Psoas muscle (tissue), 8 donors: ENCODE results near the gene ME3. TPM values are rescaled to one million over a fixed set of nuclear protein-coding genes. Genes with fewer than 3 reads are reported as not detected.

Source experiments
- ATAC-seq, 4 donors: fragments of 200-7000 bp; cut with Tn5 transposase; one replicate each; pipeline ENCODE4 v1.9.1; 2020; ENCODE audit warnings: moderate library complexity in 3 of 4, mild to moderate bottlenecking in 2 of 4
- DNase-seq, 2 donors: peaks; one replicate each; pipeline ENCODE4 v3.0.0-alpha.2; 2020
- H3K27ac ChIP-seq: fragments of 200-600 bp; one replicate; pipeline ENCODE4 v1.8.0; 2022
- H3K27me3 ChIP-seq, 3 donors: fragments of 200-600 bp in 1 of 3; one replicate each; pipeline versions ENCODE4 v1.6.1 to v1.8.0; 2013 to 2022; ENCODE audit warnings: low read length in 2 of 3, mild to moderate bottlenecking in 2 of 3, moderate library complexity in 1 of 3; ENCODE audit not compliant: insufficient read depth in 3 of 3
- H3K36me3 ChIP-seq, 2 donors: fragments of 200-600 bp in 1 of 2; one replicate each; pipeline versions ENCODE4 v1.6.1 to v1.8.0; 2013 to 2022; ENCODE audit warnings: low read depth in 1 of 2, mild to moderate bottlenecking in 1 of 2, moderate library complexity in 1 of 2; ENCODE audit not compliant: insufficient read depth in 1 of 2
- H3K4me1 ChIP-seq: fragments of 200-600 bp; one replicate; pipeline ENCODE4 v1.8.0; 2022
- H3K4me3 ChIP-seq: fragments of 200-600 bp; one replicate; pipeline ENCODE4 v1.8.0; 2022; ENCODE audit warnings: mild to moderate bottlenecking
- H3K9me3 ChIP-seq: fragments of 200-600 bp; one replicate; pipeline ENCODE4 v1.8.0; 2022
- WGBS, 3 donors: extraction: QIAGEN DNeasy Blood & Tissue Kit; methylation state at CpG; one replicate each; pipeline versions ENCODE4 v1.1.6 to v1.1.7; 2013; 5-methylcytosine and 5-hydroxymethylcytosine counted together
- intact Hi-C, 2 donors: fragments of 100-400 bp; cut with DNase I; formaldehyde crosslinking; loops; one replicate each; pipeline versions ENCODE4 v1.11.0 to v1.14.2; 2022
- polyA plus RNA-seq, 3 donors: library from polyadenylated mRNA; stranded (reverse); fragments of 200-250 nt; gene quantifications; one replicate each; pipeline ENCODE4 v1.2.3, GENCODE V29; 2013
- total RNA-seq, 4 donors: library from RNA; stranded (reverse); fragmentation: NEBNext Ultra II Directional in 2 of 4; extraction: Animal tissue kit (Norgen Biotek cat#: 25700) in 2 of 4; gene quantifications; one replicate each; pipeline versions ENCODE4 v1.2.1 to v1.2.4, GENCODE V29; 2021 to 2023
- TF ChIP-seq, protein P1 (sequence below): fragments of 200-600 bp; IDR thresholded peaks from one replicate; pipeline ENCODE4 v1.8.0; 2022; ENCODE audit warnings: antibody characterized with exemption
- donor health status: healthy with polysubstance abuse.
- donor health status: DM: no; HTN: no; CAD: no; lungs with moderate emphysema.
- donor health status: Bipolar disorder and iron deficiency.
- donor health status: healthy.
- donor health status: DM: yes; HTN: yes; CAD: no.
- donor health status: DM: no; HTN: no; CAD: no.
- donor health status: DM: no; HTN: no; CAD: no.
- donor health status: DM: yes; HTN: yes; CAD: no.

The ME3 gene
- total and polyA plus RNA-seq, 7 donors: 5.1 to 19.5 (median 11.2) TPM

DNA sequence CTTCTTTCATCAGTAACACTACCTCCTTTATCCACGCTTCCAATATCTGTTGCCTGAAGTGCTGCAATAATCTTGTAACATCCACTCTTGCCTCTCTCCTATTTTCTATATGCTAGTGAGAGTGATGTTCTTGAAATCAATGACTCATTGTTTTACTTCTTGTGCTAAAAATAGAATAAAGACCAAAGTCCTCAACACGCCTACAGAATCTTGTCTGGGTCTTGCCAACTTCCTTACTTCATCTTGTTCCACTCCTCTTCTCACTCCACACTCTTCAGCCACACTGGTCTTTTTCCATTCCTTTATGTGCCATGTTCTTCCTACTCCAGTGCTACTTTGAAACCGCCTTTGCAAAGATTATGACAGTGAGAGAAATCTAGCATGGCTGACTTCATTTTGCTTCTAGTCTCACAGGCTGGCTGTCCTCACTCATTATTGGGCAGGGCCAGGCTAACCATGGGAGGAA lies 161.3 kb downstream of the ME3 start:
- DNase-seq: no peak
- Histone ChIP-seq H3K4me3 (no peak overlapping the region), H3K27me3 (no peaks in the 10 kb centered on the region), H3K27ac (no peak overlapping the region), H3K9me3 (no peaks in the 10 kb centered on the region), H3K4me1 (no peaks in the 10 kb centered on the region), H3K36me3 (peaks cover under 1 to 3% of the 10 kb centered on the region in 2 donors)
- intact Hi-C loops: no loop called here
- TF ChIP-seq, protein P1, sequence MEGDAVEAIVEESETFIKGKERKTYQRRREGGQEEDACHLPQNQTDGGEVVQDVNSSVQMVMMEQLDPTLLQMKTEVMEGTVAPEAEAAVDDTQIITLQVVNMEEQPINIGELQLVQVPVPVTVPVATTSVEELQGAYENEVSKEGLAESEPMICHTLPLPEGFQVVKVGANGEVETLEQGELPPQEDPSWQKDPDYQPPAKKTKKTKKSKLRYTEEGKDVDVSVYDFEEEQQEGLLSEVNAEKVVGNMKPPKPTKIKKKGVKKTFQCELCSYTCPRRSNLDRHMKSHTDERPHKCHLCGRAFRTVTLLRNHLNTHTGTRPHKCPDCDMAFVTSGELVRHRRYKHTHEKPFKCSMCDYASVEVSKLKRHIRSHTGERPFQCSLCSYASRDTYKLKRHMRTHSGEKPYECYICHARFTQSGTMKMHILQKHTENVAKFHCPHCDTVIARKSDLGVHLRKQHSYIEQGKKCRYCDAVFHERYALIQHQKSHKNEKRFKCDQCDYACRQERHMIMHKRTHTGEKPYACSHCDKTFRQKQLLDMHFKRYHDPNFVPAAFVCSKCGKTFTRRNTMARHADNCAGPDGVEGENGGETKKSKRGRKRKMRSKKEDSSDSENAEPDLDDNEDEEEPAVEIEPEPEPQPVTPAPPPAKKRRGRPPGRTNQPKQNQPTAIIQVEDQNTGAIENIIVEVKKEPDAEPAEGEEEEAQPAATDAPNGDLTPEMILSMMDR: no peak
- WGBS, 3 donors: 74 to 81% (median 75%) methylated on average over 3 of the region's 3 CpGs
- ATAC-seq: peak in 3 of 4 donors; percentile 28 to 61 (median 59)

DNA sequence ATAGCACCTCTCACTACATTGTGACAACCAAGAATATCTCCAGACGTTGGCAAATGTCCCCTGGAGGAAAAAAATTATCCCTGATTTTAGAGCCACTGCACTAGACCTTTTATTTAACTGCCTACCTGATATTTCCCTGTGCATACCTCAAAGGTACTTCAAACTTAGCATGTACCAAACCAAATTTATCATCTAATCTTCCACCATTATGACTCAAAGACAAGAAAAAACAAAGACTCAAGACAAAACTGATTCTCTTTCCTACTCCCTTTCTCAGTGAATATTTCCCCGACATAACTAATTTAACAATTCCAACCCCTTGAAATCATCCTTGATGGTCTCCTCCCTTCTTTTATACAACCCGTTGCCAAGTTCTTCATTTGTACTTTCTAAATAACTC lies 161.7 kb downstream of the ME3 start:
- Histone ChIP-seq H3K27me3 (no peaks in the 10 kb centered on the region), H3K4me1 (no peaks in the 10 kb centered on the region), H3K4me3 (no peak overlapping the region), H3K36me3 (peaks cover 3 to 4% of the 10 kb centered on the region in 2 donors), H3K27ac (no peak overlapping the region), H3K9me3 (no peaks in the 10 kb centered on the region)
- intact Hi-C loops: no loop called here
- 80 to 84% (median 83%) methylated on average over 3 of the region's 3 CpGs for WGBS, 3 donors
- ATAC-seq (no peak), DNase-seq (no peak)
- TF ChIP-seq, protein P1: no peak

DNA sequence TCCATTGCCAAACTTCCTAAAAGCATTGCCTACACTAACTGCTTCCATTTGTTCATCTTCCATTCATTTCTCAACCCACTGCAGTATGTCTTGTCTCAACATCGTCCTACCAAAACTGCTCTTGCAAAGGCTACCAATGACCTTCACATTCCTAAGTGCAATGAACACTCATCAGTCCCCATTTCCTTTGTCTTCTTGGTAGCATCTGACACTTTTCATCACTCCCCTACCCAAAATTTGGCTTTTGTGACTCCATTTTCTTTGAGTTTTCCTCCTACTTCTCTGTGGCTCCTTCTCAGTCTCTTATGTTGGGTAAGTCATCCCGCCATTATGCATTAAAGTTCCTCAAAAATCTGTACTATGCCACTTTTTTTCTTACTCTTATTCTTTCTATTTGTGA lies 162.3 kb downstream of the ME3 start:
- TF ChIP-seq, protein P1: no peak
- 89 to 94% (median 92%) methylated on average over 2 of the region's 2 CpGs for WGBS, 3 donors

DNA sequence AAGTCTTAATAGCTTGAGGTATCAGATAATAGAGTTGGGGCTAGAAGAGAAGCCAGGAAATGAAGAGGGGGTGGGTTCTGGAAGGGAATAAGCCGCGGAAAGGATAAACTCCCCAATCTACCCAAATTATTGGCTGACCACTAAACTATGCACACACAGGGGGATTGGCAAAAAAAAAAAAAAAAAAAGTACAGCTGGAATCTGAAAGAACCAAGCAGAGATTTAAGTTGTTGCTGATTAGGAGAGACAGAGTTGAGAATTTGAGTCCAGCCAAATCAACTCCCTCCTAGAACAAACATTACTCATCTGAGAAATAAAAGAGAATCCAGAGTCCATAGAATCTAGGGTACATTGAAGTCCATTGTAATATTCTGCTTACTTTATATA lies 162.8 kb downstream of the ME3 start:
- Histone ChIP-seq H3K4me1 (no peaks in the 10 kb centered on the region), H3K27me3 (no peaks in the 10 kb centered on the region), H3K4me3 (no peak overlapping the region), H3K36me3 (peaks cover 3 to 4% of the 10 kb centered on the region in 2 donors), H3K27ac (no peak overlapping the region), H3K9me3 (no peaks in the 10 kb centered on the region)
- TF ChIP-seq, protein P1: no peak
- ATAC-seq (peak in 1 of 4 donors; percentile 17), DNase-seq (no peak)
- intact Hi-C loops: no loop called here
- 0 to 19% (median 0%) methylated on average over 2 of the region's 2 CpGs for WGBS, 3 donors

More for the DNA sequence above, 162.3 kb downstream of the ME3 start:
- Histone ChIP-seq H3K4me3 (no peak overlapping the region), H3K27ac (no peak overlapping the region), H3K4me1 (no peaks in the 10 kb centered on the region), H3K27me3 (no peaks in the 10 kb centered on the region), H3K9me3 (no peaks in the 10 kb centered on the region), H3K36me3 (peaks cover 3 to 4% of the 10 kb centered on the region in 2 donors)
- intact Hi-C loops: no loop called here
- no peak for DNase-seq
- no peak for ATAC-seq
